ENCODE measurements around the gene ABCA3.

The ABCA3 gene

DNA sequence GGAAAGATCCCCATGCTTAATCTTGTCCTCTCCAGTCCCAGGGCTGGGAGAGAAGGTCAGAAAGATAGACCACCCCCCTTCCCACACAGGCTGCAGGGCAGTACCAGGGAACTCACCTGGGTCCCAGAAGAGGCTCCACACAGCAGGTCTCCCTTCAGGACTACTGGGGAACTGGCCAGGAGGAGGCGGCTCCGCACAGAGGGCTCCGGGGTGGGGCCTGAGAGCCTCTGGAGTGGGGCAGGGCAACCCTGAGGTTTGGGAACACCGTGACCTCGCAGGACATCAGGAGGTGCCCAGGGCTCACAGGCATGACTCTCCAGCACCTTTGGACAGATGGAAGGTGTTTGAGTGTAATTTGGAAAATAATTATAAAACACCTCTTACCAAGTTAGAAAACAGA, 11.0 kb downstream of the ABCA3 start:
- TF ChIP-seq FOXP2 (optimal IDR thresholded peaks at IDR 0.05; ENCODE audit: borderline replicate concordance, extremely low read depth, extremely low read length, insufficient read depth) (no peak), POLR2AphosphoS5 (IDR thresholded peaks at IDR 0.05; ENCODE audit: low read depth, low read length) (no peak), SIN3A (IDR thresholded peaks at IDR 0.05; ENCODE audit: borderline replicate concordance, insufficient read depth, low read length) (no peak), TAF1 (IDR thresholded peaks at IDR 0.05; ENCODE audit: borderline replicate concordance, insufficient read depth, low read length) (no peak)
- TF ChIP-seq, protein P1, sequence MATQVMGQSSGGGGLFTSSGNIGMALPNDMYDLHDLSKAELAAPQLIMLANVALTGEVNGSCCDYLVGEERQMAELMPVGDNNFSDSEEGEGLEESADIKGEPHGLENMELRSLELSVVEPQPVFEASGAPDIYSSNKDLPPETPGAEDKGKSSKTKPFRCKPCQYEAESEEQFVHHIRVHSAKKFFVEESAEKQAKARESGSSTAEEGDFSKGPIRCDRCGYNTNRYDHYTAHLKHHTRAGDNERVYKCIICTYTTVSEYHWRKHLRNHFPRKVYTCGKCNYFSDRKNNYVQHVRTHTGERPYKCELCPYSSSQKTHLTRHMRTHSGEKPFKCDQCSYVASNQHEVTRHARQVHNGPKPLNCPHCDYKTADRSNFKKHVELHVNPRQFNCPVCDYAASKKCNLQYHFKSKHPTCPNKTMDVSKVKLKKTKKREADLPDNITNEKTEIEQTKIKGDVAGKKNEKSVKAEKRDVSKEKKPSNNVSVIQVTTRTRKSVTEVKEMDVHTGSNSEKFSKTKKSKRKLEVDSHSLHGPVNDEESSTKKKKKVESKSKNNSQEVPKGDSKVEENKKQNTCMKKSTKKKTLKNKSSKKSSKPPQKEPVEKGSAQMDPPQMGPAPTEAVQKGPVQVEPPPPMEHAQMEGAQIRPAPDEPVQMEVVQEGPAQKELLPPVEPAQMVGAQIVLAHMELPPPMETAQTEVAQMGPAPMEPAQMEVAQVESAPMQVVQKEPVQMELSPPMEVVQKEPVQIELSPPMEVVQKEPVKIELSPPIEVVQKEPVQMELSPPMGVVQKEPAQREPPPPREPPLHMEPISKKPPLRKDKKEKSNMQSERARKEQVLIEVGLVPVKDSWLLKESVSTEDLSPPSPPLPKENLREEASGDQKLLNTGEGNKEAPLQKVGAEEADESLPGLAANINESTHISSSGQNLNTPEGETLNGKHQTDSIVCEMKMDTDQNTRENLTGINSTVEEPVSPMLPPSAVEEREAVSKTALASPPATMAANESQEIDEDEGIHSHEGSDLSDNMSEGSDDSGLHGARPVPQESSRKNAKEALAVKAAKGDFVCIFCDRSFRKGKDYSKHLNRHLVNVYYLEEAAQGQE (IDR thresholded peaks at IDR 0.05; ENCODE audit: insufficient read depth in 1 of 2, low read depth in 2 of 2, low read length in 2 of 2), result no peak

DNA sequence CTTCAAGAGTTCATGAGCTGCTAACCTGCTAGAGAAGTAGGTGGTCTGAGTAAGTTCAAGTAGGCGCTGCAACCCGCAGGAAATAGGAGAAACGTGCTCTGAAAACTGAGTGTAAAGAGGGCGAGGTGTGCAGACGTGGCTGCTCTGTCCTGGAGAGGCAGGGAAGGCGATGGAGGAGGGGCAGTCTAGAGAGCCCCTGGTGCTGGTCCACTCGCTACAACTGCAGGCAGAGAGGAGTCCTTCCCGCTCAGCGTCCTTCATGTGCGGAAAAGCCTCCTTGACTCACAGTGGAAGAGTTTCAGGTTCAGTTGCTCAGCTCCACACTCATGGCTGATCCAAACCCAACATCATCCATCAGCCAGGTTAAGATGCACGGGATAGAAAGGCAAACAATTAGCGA, 12.1 kb downstream of the ABCA3 start:
- TF ChIP-seq POLR2AphosphoS5 (IDR thresholded peaks at IDR 0.05; ENCODE audit: low read depth, low read length) (no peak), FOXP2 (optimal IDR thresholded peaks at IDR 0.05; ENCODE audit: borderline replicate concordance, extremely low read depth, extremely low read length, insufficient read depth) (no peak), TAF1 (IDR thresholded peaks at IDR 0.05; ENCODE audit: borderline replicate concordance, insufficient read depth, low read length) (no peak), SIN3A (IDR thresholded peaks at IDR 0.05; ENCODE audit: borderline replicate concordance, insufficient read depth, low read length) (no peak)
- TF ChIP-seq, protein P1 (IDR thresholded peaks at IDR 0.05; ENCODE audit: insufficient read depth in 1 of 2, low read depth in 2 of 2, low read length in 2 of 2), result no peak

DNA sequence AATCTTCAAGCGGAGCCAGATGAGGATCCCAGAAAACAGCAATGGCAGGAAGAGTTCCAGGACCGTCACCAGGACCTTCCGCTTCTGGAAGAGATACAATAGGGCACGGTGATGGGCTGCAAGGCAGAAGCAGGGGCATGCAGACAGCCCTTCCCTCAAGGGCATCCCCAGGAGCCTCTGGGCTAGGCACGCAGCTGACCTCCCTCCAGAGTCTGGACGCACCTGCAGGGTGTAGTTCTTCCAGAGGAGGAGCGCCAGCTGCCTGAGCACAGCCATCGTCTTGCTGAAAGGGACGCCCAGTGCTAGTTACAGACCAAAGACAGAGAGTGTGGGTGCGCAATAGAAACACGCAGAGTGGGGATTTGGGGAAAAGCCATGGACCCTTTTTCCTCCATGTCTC, 14.3 kb downstream of the ABCA3 start:
- TF ChIP-seq TAF1 (IDR thresholded peaks at IDR 0.05; ENCODE audit: borderline replicate concordance, insufficient read depth, low read length) (no peak), FOXP2 (optimal IDR thresholded peaks at IDR 0.05; ENCODE audit: borderline replicate concordance, extremely low read depth, extremely low read length, insufficient read depth) (no peak), POLR2AphosphoS5 (IDR thresholded peaks at IDR 0.05; ENCODE audit: low read depth, low read length) (no peak), SIN3A (IDR thresholded peaks at IDR 0.05; ENCODE audit: borderline replicate concordance, insufficient read depth, low read length) (no peak)
- TF ChIP-seq, protein P1 (IDR thresholded peaks at IDR 0.05; ENCODE audit: insufficient read depth in 1 of 2, low read depth in 2 of 2, low read length in 2 of 2), result no peak

DNA sequence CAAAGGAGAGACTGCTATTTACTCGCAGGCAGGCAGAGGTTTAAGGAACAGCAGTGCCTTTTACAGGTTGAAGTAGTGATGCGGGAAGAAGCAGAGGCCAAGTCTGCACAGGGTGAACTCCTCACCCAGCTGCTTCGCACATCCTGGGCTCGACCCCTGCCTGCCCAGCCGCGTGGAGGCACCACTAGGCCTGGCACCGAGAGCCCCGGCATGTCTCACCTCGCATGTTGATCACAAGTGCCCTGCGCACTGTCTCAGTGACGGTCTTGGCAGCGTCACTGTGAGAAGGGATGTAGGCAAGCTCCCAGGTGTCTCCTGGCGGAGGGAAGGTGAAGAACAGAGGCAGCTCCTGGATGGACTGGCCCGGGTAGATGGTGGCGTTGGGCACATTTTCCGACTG, 14.7 kb downstream of the ABCA3 start:
- TF ChIP-seq, protein P1 (IDR thresholded peaks at IDR 0.05; ENCODE audit: insufficient read depth in 1 of 2, low read depth in 2 of 2, low read length in 2 of 2), result no peak
- TF ChIP-seq TAF1 (IDR thresholded peaks at IDR 0.05; ENCODE audit: borderline replicate concordance, insufficient read depth, low read length) (no peak), POLR2AphosphoS5 (IDR thresholded peaks at IDR 0.05; ENCODE audit: low read depth, low read length) (no peak), SIN3A (IDR thresholded peaks at IDR 0.05; ENCODE audit: borderline replicate concordance, insufficient read depth, low read length) (no peak)

DNA sequence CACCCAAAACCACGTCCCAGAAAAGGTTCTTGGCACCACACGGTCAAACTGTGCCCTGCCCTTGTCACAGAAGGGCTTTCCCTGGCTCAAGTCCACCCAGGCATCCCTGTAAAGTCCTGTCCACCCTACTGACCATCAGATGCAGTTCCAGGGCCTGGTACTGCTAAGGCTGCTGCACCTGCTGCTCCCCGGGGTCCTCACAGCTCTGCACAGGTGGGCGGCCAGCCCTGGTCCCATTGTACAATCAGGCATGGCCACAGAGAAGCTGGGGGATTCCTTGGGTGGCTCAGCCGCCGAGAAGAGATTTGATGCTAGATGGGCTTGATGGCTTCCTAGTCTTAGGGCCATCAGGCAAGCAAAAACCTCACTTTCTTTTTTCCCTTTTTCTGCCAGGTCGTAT, 15.3 kb downstream of the ABCA3 start:
- TF ChIP-seq TAF1 (IDR thresholded peaks at IDR 0.05; ENCODE audit: borderline replicate concordance, insufficient read depth, low read length) (no peak), POLR2AphosphoS5 (IDR thresholded peaks at IDR 0.05; ENCODE audit: low read depth, low read length) (no peak), FOXP2 (optimal IDR thresholded peaks at IDR 0.05; ENCODE audit: borderline replicate concordance, extremely low read depth, extremely low read length, insufficient read depth) (no peak), SIN3A (IDR thresholded peaks at IDR 0.05; ENCODE audit: borderline replicate concordance, insufficient read depth, low read length) (no peak)
- TF ChIP-seq, protein P1 (IDR thresholded peaks at IDR 0.05; ENCODE audit: insufficient read depth in 1 of 2, low read depth in 2 of 2, low read length in 2 of 2), result no peak
